Measurements from ENCODE around the gene CMIP. TPM values are rescaled to one million over a fixed set of nuclear protein-coding genes. Genes with fewer than 3 reads are reported as not detected.

CMIP gene
- polyA plus RNA-seq, 3 donors, result 0.85 to 61.9 (median 0.93) TPM

DNA sequence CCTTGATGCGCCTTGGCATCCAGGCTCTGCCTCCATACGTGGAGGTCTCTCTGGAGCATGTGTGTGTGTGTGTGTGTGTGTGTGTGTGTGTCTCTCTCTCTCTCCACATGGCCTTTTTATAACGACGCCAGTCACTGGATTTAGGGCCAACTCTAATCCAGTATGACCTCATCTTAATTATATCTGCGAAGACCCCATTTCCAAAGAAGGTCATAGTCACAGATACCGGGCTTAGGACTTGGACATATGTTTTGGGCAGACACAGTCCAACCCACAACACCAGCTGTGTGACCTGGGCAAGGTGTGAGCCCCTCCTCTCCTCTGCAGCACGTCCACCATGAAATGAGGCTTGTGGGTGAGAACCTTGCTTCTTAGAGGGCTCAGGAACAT lies 196.1 kb downstream of the CMIP start:
- H3K27me3 ChIP-seq (ENCODE audit: control insufficient read depth in 2 of 2, insufficient read depth in 2 of 2, low read length in 2 of 2), result no peaks in the 10 kb centered on the region
- H3K27ac Mint-ChIP-seq, result peak overlapping the region in 3 of 7 donors; percentile 33 to 83 (median 73)
- H3K27me3 Mint-ChIP-seq (ENCODE audit: low read depth in 3 of 3), result peaks cover 0 to 4% (median 2%) of the 10 kb centered on the region in 3 donors
- H2AFZ ChIP-seq (ENCODE audit: insufficient read depth, low read depth, low read length, poor library complexity, severe bottlenecking), result no peak overlapping the region
- H3K4me1 Mint-ChIP-seq, result peaks cover 26% of the 10 kb centered on the region
- no peak for TF ChIP-seq CTCF (IDR thresholded peaks at IDR 0.05)
- H3K9me3 ChIP-seq (replicated peaks in 1 of 2; ENCODE audit: control insufficient read depth in 1 of 2, insufficient read depth in 1 of 2, low read length in 2 of 2), result no peaks in the 10 kb centered on the region
- DNase-seq, result no peak
- no peak overlapping the region for H3K9ac ChIP-seq (ENCODE audit: insufficient read depth, low read length, poor library complexity, severe bottlenecking)
- WGBS (ENCODE audit: insufficient coverage), result 100% methylated on average over 1 of the region's 7 CpGs
- H4K20me1 ChIP-seq (ENCODE audit: insufficient read depth, low read length), result peaks cover 100% of the 10 kb centered on the region
- peaks cover 22 to 50% of the 10 kb centered on the region in 2 donors for H3K36me3 ChIP-seq (replicated peaks in 1 of 2; ENCODE audit: control insufficient read depth in 1 of 2, insufficient read depth in 2 of 2, low read length in 2 of 2)
- peaks cover 6 to 10% of the 10 kb centered on the region in 2 donors for H3K4me1 ChIP-seq (ENCODE audit: control insufficient read depth in 1 of 2, insufficient read depth in 2 of 2, low read length in 2 of 2)
- no peak overlapping the region for H3K4me3 ChIP-seq (replicated peaks in 1 of 3; ENCODE audit: low read depth in 2 of 3, low read length in 3 of 3)
- intact Hi-C loops (cut with micrococcal nuclease), result no loop called here
- peaks cover 0 to 2% (median 0%) of the 10 kb centered on the region in 7 donors for H3K9me3 Mint-ChIP-seq
- H3K4me2 ChIP-seq (replicated peaks; ENCODE audit: extremely low read depth, low read length, poor library complexity, severe bottlenecking), result no peak overlapping the region
- H3K79me2 ChIP-seq (ENCODE audit: insufficient read depth, low read length), result peaks cover 98% of the 10 kb centered on the region
- no peak overlapping the region for H3K4me3 Mint-ChIP-seq
- H3K27ac ChIP-seq (ENCODE audit: low read depth in 1 of 2, low read length in 2 of 2), result peak overlapping the region in 1 of 2 donors; percentile 27
- peaks cover 25 to 59% of the 10 kb centered on the region in 2 donors for H3K36me3 Mint-ChIP-seq

DNA sequence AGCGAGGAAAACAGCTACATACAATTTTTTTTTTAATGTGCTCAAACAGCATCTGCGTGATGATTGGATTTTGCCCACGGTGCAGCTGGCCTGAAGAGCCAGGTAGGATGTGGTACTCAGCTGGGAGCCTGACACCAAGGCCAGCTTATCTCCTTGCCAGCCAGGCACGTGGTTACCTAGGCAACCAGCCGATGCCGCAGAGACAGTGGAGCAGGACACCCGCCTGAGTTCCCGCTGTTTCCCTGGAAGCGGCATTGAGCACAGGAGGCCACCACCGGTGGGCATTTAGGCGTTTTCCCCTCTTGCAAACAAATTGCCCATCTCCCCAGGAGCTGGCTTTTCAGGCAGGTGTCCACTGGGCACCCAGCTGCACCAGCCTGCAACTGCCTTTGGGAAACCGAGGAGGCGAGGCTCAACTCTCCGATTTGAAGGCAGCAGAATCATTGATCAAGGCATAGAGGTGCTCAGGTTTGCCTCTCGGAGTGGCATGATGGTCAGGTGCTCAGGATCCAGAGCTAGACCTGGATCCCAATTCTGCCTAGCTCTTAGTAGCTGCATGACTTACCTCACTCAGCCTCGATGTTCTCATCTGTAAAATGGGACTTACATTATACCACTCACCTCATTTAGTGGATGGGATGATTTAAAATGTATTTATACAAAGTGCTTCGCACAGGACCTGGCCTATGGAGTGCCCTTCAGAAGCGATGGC lies 196.9 kb downstream of the CMIP start:
- WGBS (ENCODE audit: insufficient coverage), result 92% methylated on average over 13 of the region's 18 CpGs
- Histone ChIP-seq H3K27me3 (ENCODE audit: control insufficient read depth in 2 of 2, insufficient read depth in 2 of 2, low read length in 2 of 2) (no peaks in the 10 kb centered on the region), H3K9me3 (replicated peaks in 1 of 2; ENCODE audit: control insufficient read depth in 1 of 2, insufficient read depth in 1 of 2, low read length in 2 of 2) (no peaks in the 10 kb centered on the region), H3K4me2 (replicated peaks; ENCODE audit: extremely low read depth, low read length, poor library complexity, severe bottlenecking) (no peak overlapping the region), H4K20me1 (ENCODE audit: insufficient read depth, low read length) (peaks cover 99% of the 10 kb centered on the region), H3K4me1 (ENCODE audit: control insufficient read depth in 1 of 2, insufficient read depth in 2 of 2, low read length in 2 of 2) (peaks cover 0 to 1% of the 10 kb centered on the region in 2 donors), H3K79me2 (ENCODE audit: insufficient read depth, low read length) (peaks cover 97% of the 10 kb centered on the region), H3K27ac (ENCODE audit: low read depth in 1 of 2, low read length in 2 of 2) (peak overlapping the region in 1 of 2 donors; percentile 1), H3K4me3 (replicated peaks in 1 of 3; ENCODE audit: low read depth in 2 of 3, low read length in 3 of 3) (no peak overlapping the region), H3K36me3 (replicated peaks in 1 of 2; ENCODE audit: control insufficient read depth in 1 of 2, insufficient read depth in 2 of 2, low read length in 2 of 2) (peaks cover 22 to 50% of the 10 kb centered on the region in 2 donors), H3K9ac (ENCODE audit: insufficient read depth, low read length, poor library complexity, severe bottlenecking) (no peak overlapping the region), H2AFZ (ENCODE audit: insufficient read depth, low read depth, low read length, poor library complexity, severe bottlenecking) (no peak overlapping the region)
- peaks cover 25 to 61% of the 10 kb centered on the region in 2 donors for H3K36me3 Mint-ChIP-seq
- H3K9me3 Mint-ChIP-seq, result peaks cover 0 to 2% (median 0%) of the 10 kb centered on the region in 7 donors
- peaks cover 18% of the 10 kb centered on the region for H3K4me1 Mint-ChIP-seq
- TF ChIP-seq CTCF (IDR thresholded peaks at IDR 0.05), result no peak
- H3K27me3 Mint-ChIP-seq (ENCODE audit: low read depth in 3 of 3), result peaks cover 0 to 4% (median 2%) of the 10 kb centered on the region in 3 donors
- intact Hi-C loops (cut with micrococcal nuclease), result no loop called here
- no peak overlapping the region for H3K4me3 Mint-ChIP-seq
- no peak for DNase-seq
- peak overlapping the region in 2 of 7 donors; percentile 66 to 83 for H3K27ac Mint-ChIP-seq

Measured in CD14-positive monocyte (primary cell).